Measurements from ENCODE around the gene NYAP1.
"Not testable (repeated sequence)": the region's sequence is repeated elsewhere in the genome, so short reads cannot be mapped to it uniquely, and the experiment has no call there.

NYAP1 gene

DNA sequence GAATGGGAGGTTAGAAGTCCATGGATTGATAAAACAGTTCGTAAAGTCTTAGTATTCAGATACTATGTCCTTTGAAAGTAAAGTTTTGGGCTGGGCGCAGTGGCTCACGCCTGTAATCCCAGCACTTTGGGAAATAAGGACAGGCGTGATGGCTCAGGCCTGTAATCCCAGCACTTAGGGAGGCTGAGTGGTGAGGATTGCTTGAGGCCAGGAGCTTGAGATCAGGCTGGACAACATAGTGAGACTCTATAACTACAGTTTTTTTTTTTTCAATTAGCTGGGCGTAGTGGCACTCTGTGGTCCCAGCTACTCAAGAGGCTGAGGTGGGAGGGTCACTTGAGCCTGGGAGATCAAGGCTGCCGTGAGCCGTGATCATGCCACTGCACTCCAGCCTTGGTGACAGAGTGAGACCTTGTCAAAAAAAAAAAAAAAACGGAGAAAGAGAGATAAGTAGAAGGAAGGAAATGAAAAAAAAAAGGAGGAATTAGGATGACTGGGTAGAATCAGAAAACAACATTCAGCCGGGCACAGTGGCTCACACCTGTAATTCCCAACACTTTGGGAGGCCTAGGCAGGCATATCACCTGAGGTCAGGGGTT, 29.6 kb downstream of the NYAP1 start:
- no peak for DNase-seq (ENCODE audit: low spot score)

DNA sequence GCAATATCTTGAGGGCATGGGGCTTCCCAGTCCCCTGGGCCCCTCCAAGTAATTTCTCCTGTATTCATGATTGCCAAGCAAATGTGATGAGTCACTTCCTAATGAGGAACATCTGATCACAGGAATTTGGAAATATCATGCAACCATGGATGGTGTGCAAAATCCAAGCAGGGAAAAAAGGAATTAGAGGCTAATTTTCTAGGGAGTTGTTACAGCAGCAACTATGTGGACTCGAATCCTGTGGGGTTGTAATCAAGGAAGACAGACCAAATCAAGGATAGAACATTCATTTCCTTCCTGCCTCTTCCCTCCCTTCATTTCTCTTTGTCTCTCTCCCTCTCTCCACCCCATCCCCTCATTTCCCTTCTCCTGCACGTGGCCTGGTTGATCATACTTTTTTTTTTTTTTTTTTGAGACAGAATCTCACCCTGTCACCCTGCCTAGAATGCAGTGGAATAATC, 31.4 kb downstream of the NYAP1 start:
- no peak for DNase-seq (ENCODE audit: low spot score)

DNA sequence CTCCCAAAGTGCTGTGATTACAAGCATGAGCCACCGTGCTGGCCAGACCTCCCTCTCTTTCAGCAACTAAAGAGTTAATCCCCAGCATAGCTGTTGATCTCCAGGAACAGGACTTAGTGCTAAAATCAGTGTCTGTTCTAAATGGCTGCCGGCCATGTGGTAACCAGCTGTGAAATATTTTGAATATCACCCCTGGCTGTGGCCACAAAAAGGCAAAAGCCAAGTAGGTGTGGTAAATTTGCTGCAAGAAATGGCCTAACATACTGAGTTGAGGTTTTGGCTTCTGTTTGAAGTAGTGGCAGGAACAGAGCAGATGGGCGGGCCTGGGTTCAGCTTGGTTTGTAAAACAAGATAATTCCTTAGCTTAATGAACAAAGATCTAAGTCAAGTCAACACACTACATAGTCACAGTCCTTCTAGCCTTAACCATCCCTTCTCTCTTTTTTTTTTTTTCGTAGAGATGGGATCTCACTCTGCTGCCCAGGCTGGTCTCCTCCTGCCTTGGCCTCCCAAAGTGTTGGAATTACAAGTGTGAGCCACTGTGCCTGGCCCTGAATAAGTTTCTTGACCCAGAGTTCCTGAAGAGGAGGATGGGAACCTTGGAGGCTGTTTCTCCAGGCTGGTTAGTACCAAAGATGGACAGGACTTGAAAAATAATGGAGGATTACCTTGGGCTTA, 32.5 kb downstream of the NYAP1 start:
- no peak for DNase-seq (ENCODE audit: low spot score)

DNA sequence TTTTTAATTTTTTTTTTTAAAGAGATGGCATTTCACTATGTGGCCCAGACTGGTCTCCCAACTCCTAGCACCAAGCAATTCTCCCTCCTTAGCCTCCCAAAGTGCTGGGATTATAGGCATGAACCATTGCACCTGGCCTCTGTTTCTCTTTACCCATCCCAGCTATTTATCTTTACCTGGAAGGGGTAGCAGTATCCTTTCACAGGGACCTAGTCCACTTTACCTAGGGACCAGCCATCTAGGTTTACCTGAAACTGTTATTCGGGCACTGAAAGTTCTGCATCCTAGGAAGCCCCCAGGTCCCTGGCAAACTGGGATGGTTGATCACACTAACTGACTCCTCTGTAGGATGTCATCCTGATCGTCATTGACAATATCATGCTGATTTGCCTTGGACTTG, 33.6 kb downstream of the NYAP1 start:
- no peak for DNase-seq (ENCODE audit: low spot score)

DNA sequence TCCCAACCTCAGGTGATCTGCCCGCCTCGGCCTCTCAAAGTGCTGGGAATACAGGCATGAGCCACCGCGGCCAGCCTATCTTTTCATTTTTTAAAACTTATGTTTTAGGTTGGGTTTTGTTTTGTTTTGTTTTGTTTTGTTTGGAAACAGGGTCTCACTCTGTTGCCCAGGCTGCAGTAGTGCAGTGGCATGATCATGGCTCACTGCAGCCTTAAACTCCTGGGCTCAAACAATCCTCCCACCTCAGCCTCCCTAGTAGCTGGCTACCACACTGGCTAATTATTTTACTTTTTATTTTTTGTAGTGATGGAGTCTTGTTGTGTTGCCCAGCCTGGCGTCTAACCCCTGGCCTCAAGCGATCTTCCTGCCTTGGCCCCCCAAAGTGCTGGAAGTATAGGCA, 35.9 kb downstream of the NYAP1 start:
- no peak for DNase-seq (ENCODE audit: low spot score)

DNA sequence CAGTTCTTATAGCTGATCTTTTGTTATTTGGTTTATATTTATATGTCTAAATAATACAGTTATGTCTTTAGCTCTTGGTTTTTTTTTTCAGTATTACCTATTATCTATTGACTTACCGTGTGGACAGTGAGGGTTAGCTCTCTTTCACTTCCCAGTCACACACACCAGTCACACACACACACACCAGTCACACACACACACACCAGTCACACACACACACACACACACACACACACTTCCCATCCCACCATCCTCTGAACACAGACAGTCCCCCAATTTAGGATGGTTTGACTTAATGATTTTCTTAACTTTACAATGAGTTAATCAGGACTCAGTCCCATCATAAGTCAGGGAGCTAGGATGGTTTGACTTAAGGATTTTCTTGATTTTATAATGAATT, 36.4 kb downstream of the NYAP1 start:
- no peak for DNase-seq (ENCODE audit: low spot score)

DNA sequence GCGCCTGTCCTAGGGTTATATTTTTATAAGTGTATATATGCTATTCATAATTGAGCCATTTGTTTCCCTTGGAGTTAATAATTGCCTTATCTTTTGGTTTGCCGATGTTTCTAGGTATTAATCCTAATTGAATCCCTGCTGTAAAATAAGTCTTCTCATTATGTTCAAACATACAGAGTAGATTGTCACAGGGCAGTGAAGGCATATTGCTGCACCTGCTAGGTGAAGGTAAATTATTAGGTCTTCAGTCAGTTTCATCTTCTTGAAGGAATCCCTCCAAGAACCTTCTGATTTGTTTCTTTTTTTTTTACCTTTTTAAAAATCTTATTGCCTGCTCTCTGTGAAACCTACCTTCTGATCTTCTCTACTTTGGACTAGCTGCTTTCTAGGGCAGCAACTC, 37.3 kb downstream of the NYAP1 start:
- no peak for DNase-seq (ENCODE audit: low spot score)

DNA sequence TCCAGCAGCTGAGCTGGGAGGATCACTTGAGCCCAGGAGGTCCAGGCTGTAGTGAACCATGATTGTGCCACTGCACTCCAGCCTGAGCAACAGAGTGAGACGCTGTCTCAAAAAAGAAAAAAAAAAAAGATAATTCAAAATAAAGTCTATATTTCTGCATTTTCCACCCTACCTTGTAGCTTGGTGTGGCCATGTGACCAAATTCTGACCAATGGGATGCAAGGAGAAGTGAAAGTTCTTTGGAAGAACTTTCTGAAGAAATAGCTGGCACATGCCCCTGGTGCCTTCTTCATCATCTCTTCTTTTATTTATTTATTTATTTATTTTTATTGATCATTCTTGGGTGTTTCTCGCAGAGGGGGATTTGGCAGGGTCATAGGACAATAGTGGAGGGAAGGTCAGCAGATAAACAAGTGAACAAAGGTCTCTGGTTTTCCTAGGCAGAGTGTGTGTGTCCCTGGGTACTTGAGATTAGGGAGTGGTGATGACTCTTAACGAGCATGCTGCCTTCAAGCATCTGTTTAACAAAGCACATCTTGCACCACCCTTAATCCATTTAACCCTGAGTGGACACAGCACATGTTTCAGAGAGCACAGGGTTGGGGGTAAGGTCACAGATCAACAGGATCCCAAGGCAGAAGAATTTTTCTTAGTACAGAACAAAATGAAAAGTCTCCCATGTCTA, 38.3 kb downstream of the NYAP1 start:
- DNase-seq (ENCODE audit: low spot score) = not testable (repeated sequence)

DNA sequence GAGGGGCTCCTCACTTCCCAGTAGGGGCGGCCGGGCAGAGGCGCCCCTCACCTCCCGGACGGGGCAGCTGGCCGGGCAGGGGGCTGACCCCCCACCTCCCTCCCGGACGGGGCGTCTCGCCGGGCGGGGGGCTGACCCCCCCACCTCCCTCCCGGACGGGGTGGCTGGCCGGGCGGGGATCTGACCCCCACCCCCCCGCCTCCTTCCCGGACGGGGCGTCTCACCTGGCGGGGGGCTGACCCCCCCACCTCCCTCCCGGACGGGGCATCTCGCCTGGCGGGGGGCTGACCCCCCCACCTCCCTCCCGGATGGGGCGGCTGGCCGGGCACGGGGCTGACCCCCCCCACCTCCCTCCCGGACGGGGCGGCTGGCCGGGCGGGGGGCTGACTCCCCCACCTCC, 39.5 kb downstream of the NYAP1 start:
- DNase-seq (ENCODE audit: low spot score) = not testable (repeated sequence)

DNA sequence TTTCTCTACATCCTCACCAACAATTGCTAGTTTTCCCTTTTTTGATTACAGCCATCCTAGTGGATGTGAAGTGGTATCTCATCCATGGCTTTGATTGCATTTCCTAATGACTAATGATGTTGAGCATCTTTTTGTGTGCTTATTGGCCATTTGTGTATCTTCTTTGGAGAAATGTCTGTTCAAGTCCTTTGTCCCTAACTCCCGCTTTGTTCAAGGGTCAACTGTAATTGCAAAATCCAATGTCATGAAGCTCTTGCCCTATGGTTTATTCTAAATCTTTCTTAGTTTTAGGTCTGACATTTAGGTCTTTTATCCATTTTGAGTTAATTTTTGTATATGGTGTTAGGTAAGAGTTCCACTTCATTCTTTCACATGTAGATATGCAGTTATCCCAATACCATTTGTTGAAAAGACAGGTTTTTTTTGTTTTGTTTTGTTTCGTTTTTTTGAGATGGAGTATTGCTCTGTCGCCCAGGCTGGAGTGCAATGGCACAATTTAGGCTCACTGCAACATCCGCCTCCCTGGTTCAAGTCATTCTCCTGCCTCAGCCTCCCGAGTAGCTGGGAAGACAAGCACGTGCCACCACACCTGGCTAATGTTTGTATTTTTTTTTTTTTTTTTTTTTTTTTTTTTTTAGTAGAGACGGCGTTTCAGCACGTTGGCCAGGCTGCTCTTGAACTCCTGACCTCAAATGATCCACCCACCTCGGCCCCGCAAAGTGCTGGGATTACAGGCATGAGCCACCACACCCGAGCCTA, 44.6 kb downstream of the NYAP1 start:
- not testable (repeated sequence) for DNase-seq (ENCODE audit: low spot score)

DNA sequence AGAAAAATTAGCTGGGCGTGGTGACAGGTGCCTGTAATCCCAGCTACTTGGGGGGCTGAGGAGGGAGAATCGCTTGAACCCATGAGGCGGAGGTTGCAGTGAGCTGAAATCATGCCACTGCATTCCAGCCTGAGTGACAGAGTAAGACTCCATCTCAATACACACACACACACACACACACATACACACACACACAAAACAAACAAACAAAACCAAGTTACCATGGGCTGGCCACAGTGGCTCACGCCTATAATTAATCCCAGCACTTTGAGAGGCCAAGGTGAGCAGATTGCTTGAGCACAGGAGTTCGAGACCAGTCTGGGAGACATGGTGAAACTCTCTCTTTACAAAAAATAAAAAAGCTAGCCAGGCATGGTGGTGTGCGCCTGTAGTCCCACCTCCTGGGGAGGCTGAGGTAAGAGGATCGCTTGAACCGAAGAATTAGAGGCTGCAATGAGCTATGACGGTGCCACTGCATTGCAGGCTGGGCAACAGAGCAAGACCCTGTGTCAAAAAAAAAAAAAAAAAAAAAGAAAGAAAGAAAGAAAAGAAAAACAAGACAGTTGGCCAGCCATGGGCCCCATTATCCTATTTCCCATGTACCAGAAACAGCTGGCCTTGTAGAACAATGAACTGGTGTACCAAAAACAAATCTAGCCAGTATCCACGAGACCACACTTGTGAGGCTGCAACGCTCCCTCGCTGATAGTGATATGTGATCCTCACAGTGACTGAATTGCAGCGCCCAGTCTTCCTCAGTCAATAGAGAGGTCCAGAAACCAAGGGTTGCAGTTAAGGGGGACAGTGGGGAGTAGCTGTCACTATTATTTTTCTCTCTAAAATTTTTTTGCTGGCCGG, 48.7 kb downstream of the NYAP1 start:
- DNase-seq (ENCODE audit: low spot score) = no peak

DNA sequence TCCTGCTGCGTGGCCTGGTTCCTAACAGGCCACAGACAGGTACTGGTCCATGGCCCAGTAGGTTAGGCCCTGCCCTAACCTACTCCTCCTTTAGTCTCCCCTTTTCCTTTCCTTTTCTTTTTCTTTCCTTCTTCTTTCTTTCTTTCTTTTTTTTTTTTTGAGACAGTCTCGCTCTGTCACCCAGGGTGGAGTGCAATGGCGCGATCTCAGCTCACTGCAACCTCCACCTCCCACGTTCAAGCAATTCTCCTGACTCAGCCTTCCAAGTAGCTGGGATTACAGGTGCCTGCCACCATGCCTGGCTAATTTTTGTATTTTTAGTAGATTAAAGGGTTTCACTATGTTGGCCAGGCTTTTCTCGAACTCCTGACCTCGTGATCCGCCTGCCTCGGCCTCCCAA, 52.3 kb downstream of the NYAP1 start:
- DNase-seq (ENCODE audit: low spot score) = not testable (repeated sequence)

DNA sequence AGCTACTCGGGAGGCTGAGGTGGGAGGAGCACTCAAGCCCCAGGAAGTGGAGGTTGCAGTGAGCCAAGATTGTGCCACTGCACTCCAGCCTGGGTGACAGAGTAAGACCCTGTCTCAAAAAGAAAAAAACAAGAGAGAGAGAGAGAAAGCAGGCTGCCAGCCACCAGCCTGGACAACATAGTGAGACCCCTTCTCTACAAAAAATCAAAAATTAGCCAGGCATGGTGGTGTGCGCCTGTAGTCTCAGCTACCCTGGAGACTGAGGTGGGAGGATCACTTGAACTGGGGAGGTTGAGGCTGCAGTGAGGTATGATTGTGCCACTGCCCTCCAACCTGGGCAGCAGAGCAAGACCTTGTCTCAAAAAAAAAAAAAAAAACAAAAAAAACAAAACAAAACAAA, 53.0 kb downstream of the NYAP1 start:
- not testable (repeated sequence) for DNase-seq (ENCODE audit: low spot score)

DNA sequence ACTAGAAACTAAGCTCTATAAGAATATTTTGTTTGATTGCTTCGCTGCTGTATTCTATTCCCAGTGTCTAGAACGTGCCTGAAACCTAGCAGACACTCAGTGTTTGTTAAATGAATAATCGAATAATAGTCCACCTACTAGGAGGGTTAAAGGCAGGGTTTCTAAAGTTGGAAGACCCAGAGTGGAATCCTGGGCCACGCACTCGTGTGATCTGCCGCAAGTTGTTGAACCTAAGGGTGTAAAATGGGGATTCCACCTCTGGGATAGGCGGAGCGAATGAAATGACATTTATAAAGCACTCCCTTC, 54.6 kb downstream of the NYAP1 start:
- no peak for DNase-seq (ENCODE audit: low spot score)

DNA sequence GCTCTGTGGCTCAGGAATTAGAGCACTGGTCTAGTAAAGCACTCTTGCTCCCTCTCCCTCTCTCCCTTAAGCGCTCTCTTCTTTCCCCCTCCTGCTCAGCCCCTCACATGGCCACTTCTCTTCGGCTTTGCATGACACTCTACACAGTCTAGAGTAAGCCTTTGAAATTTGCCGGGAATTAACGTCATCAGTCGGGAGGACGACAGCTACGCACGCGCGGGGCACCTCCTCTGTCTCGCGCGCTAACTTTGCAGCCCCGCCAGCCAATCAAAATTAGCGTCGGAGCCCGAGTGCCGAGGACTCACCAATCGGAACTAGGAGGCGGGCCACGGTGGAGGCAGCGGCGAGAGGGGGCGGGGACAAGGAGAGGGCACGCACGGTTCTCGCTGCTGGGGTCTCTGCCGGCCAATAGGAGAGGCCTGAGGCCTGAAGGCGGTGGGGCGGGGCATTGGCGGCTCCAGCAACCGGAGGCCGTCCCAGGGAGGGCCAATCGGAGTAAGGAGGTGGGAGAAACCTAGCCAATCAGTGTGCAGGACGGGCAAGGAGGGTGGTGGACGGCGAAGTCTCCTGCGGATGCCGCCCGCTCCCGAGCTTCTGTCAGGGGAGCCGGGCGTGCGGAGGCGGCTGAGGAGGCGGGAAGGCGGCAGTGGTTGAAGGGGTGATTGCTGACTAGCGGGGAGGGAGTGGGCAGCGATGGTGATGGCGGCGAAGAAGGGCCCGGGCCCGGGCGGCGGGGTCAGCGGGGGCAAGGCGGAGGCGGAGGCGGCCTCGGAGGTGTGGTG, 55.1 kb downstream of the NYAP1 start, which contains the start of gene AGFG2:
TSS of gene AGFG2 (plus strand) at position 550 of the 782 bp plus-strand sequence. CDS start at position 694, 144 bp downstream.
- DNase-seq (ENCODE audit: low spot score) = peak; percentile 100

DNA sequence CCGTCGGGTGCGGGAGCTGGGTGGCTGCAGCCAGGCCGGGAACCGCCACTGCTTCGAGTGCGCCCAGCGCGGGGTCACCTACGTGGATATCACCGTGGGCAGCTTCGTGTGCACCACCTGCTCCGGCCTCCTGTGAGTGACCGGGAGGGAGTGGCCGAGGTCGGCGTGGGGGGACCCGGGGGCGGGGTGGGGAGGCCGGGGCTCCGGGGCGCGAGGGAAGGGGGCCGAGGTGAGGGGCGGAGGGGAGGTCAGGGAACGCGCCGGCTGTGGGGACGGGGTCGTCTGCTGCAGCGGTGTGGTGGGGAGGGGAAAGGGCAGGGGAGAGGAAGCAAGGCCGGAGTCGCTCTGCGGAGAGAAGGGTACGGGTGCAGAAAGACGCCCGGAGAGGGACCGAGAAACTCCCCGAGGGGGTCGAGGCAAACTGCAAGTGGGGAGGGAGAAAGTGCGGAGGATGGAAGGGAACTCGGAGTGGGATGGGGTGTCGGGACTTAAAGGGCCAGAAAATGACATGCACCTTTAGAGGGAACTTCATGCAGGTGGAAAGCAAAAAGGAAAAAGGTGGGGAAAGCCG, 55.8 kb downstream of the NYAP1 start:
- DNase-seq (ENCODE audit: low spot score) = no peak

DNA sequence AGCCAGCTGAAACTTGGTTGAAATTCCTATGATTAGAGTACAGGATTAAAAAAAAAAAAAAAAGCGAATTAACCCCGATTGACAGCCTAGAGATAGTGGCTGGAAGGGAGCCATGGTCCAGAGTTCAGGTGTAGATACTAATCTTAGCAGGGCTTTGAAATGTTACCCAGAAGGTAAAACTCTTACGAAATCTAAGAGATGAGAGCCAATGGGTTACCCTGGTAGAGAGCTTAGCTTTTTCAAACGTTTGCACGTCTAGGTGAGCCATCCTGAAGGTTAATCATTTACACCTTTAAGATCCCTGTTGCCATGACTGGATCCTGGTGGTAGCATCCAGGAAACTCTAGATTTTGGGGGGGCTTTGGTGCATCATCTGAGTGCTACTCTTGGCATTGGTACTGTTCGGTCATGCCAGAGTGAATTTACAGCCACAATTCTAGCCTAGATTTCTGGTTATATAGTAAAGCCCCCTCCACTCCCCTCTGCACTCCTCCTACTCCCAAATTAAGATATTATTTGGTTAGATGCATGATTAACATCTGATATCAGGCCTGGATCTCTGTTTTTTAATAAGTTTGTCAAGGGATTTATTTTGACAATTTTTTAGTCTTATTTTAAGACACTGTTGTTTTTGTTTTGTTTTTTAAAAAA, 56.5 kb downstream of the NYAP1 start:
- no peak for DNase-seq (ENCODE audit: low spot score)

DNA sequence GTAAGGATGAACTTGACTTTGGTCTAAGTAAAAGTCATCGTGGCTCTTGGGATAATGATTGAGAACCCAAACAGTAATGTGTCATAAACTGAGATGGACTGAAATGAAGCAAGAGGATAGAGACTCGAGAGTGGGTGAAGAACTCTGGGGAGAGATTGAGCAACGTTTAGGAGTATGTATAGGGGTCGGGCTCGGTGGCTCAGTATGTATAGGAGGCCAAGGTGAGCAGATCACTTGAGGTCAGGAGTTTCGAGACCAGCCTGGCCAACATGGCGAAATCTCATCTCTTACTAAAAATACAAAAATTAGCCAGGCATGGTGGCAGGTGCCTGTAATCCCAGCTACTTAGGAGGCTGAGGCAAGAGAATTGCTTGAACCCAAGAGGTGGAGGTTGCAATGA, 57.6 kb downstream of the NYAP1 start:
- DNase-seq (ENCODE audit: low spot score) = not testable (repeated sequence)

DNA sequence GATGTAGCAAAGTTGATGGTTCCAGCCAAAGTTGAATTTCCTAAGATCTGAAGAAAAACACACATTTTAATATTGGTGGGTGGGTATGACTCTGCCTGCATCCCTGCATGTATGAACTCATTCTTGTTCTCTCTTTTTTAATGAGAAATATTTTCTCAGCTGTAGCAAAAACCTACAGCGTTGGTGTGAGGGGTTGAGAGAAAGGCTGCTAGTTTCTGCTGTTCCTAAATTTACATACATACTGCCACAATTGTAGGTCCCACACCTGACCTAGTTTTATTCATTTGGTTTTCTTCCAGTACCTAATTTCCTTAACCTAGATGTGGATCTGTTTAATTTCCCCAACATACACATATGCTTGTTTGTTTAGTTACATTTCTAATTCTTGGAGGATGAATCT, 59.9 kb downstream of the NYAP1 start:
- DNase-seq (ENCODE audit: low spot score) = peak; percentile 67

DNA sequence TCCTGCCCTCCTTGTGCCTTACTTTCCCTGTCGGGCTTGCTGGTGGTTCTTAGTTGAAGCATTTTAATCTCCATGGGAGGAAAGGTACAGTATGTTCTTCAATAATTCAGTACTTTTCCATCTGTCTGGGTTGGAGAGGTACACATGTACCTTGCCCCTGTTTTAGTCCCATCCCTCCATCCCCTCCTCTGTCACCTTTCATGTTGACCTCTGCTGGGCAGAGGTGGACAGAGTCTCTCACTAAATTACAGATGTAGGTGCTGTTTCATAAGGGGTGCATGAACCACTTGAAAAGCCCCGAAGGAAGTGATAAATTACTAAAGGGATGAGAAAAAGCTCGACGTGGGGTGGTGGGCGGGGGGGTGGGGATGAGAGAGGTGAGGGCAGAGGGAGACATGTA, 60.7 kb downstream of the NYAP1 start:
- no peak for DNase-seq (ENCODE audit: low spot score)
